ENCODE results near the gene TMEM92.

The TMEM92 gene

GRCh38 chr17:50274142-50274896, at the start of gene TMEM92:
Gene TMEM92, plus strand, starts transcription at chr17:50274466. Its CDS starts 36 bp downstream, at chr17:50274502.
- DNase-seq (ENCODE audit: low read depth, low spot score): no peak

DNA sequence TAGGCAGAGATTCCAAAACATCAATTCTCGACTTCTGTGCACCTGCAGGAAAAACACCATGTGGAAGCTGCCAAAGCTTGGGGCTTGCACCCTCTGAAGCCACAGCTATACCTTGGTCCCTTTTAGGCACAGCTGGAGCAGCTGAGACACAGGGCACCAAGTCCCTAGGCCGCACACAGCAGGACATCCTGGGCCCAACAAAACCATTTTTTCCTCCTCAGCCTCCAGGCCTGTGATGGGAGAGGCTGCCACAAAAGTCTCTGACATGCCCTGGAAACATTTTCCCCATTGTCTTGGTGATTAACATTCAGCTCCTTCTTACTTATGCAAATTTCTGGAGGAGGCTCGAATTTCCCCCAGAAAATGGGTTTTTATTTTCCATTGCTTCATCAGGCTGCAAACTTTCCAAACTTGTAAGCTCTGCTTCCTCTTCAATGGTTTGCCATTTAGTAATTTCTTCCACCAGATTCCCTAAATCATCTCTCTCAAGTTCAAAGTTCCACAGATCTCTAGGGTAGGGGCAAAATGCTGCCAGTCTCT, 48.5 kb upstream of the TMEM92 start:
- DNase-seq (ENCODE audit: low read depth, low spot score): no peak

- no peak for DNase-seq (ENCODE audit: low read depth, low spot score)
These were observed 39.7 kb upstream of the TMEM92 start for GRCh38 chr17:50234581-50234980.

- no peak for DNase-seq (ENCODE audit: low read depth, low spot score)
These were observed 36.4 kb upstream of the TMEM92 start for GRCh38 chr17:50237901-50238300.

DNA sequence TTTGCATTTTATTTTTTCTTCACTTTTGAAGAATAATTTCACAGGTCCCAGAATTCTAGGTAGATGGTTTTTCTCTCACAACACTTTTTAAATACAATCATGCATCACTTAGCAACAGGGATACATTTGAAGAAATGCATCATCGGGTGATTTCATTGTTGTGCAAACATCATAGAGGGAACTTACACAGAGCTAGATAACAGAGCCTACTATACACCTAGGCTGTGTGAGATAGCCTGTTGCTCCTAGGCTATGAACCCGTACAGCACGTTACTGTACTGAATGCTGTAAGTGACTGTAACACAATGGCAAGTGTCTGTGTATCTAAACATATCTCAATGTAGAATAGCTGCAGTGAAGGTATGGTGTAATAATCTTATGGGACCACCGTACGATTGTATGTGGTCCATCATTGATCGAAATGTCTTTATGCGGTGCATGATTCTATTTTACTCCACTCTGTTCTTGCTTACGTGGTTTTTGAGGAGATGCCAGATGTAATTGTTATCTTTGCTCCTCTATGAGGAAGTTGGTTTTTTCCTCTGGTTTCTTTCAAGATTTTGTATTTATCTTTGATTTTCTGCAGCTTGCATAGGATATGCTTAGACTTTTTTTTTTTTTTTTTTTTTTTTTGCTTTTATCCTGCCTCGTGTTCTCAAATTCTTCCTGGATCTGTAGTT, 35.5 kb upstream of the TMEM92 start:
- DNase-seq (ENCODE audit: low read depth, low spot score): no peak

DNA sequence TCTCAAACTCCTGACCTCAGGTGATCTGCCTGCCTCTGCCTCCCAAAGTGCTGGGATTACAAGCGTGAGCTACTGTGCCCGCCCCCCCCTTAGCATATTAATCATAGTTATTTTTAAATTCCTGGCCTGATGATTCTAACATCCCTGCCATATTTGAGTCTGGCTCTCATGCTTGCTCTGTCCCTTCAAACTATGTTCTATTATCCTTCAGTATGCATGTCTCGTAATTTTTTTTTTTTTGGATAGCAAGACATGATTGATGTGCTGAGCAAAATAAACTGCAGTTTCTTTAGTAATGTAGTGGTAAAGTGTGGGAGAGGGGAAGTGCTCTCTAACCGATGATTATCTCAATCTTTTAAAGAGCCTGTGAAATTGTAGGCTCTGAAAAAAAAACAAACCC, 34.3 kb upstream of the TMEM92 start:
- DNase-seq (ENCODE audit: low read depth, low spot score): no peak

DNA sequence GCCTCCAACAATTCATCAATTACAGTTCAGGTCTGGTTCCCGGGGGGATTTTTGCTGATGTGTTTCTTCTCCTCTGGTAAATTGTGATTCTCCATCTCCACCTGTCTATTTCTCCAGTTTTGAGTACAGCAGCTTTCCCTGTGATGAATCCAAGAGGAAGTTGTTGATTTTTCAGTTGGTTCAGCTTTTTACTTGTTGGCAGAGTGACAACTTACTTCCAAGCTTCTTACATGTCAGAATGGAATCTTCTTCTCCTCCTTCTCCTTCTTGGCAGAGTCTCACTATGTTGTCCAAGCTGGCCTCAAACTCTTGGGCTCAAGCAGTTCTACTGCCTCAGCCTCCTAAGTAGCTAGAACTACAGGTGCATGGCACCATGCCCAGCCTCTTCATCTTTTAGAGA, 33.4 kb upstream of the TMEM92 start:
- DNase-seq (ENCODE audit: low read depth, low spot score): no peak

- no peak for DNase-seq (ENCODE audit: low read depth, low spot score)
These were observed 32.8 kb upstream of the TMEM92 start for GRCh38 chr17:50241431-50241830.

DNA sequence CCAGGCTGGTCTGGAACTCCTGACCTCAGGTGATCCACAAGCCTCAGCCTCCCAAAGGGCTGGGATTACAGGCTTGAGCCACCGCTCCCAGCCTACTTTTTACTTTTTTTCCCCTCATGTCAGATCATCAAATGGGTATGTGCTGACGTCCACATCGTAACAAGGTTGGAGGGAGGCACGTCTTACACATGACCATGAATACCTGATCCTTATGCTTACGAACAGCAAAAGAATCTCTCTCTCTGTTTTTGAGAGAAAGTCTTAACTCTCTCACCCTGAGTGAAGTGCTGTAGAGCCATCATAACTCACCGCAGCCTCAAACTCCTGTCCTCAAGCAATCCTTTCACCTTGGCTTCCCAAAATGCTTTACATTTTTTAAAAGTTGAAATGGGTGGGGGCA, 29.5 kb upstream of the TMEM92 start:
- DNase-seq (ENCODE audit: low read depth, low spot score): no peak

GRCh38 chr17:50248255-50248654, 26.0 kb upstream of the TMEM92 start:
- DNase-seq (ENCODE audit: low read depth, low spot score): no peak

DNA sequence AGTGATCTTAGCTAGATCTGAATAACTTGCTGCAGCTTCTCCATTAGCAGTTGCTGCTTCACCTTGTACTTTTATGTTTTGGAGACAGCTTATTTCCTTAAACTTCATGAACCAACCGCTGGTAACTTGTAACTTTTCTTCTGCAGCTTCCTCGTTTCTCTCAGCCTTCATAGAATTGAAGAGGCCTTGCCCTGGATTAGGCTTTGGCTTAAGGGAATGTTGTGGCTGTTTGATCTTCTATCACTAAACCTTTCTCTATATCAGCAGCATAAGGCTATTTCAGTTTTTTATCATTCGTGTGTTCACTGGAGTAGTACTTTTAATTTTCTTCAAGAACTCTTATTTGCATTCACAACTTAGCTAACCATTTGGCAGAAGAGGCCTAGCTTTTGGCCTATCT, 21.5 kb upstream of the TMEM92 start:
- no peak for DNase-seq (ENCODE audit: low read depth, low spot score)

DNA sequence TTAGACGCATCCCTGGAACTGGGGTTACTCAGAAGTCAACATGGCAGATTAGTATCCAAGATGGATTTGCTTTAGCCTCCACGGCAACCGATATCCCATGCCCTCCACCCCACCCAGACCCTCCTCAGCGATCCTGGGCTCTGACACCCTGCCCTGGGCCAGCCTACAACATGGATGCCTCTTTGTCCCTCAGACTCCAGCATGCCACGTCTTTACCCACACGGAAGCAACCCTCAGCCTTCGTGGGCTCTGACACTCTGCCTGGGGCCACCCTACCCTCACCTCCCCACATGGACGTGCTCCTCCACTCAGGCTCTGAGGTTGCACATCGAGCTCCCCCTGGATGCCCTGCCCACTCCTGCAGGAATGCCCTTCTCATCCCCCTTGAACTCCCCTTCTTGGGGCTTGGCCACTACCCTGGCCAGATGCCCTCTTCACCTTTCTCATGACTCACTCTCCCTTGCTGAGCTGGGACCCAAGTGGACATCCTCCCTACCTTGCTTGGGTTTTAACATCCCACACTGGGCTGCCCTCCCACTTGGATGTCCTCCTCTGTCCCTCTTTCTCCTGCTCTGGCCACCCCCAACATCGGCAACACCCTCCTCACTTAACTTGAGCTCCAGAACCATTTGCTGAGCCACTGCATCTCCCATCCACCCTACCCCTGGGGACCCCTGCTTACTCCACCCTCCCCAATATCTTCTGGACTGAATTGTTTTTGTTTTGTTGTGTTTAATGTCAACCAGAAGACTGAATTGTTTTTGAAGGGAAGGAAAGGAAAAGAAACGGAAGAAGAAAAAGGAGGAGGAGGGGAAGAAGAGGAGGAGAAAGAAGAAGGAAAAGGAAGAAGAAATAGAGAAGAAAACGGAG, 18.3 kb upstream of the TMEM92 start:
- DNase-seq (ENCODE audit: low read depth, low spot score): no peak

- no peak for DNase-seq (ENCODE audit: low read depth, low spot score)
These were observed 17.2 kb upstream of the TMEM92 start for GRCh38 chr17:50256826-50257618.

- DNase-seq (ENCODE audit: low read depth, low spot score): no peak
These were observed 16.5 kb upstream of the TMEM92 start for GRCh38 chr17:50257676-50258224.

DNA sequence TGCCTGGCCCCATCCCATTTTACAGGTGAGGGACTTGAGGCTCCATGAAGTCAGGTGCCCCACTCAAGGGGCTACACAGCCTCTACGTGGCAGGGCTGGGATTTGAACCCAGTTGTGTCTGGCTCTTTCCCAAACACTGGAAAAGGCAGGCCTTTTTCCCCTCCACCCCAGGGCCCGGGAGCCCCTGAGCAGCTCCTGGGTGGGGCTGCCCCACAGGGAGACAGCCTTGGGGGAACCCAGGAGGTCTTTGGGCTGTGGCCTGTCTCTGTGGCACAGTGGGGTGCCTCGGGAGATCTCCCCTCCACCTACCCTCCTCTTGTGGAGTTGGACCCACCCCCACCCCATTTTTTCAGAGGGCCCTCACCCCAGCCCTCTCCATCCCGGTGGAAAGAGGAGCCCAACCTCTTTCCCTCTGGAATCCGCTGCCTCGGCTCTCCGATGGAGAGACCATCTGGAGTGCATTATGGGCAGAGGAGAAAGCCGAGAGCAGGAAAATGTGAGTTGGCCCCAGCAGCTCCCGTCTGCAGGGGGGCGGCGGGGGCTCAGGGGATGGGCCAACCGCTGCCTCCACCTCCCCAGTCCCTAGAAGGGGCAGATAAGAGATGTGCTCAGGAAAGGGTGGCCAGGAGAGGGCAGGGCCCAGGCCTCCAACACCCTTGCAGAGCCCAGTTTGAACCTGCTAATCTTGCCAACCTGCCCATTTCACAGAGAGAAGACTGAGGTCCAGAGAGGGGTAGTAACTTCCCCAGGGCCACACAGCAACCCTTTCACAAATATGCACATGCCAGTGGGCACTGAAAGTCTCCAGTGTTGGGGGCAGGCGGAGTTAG, 15.4 kb upstream of the TMEM92 start:
- DNase-seq (ENCODE audit: low read depth, low spot score): no peak

GRCh38 chr17:50259477-50260324, 14.6 kb upstream of the TMEM92 start:
- DNase-seq (ENCODE audit: low read depth, low spot score): no peak

DNA sequence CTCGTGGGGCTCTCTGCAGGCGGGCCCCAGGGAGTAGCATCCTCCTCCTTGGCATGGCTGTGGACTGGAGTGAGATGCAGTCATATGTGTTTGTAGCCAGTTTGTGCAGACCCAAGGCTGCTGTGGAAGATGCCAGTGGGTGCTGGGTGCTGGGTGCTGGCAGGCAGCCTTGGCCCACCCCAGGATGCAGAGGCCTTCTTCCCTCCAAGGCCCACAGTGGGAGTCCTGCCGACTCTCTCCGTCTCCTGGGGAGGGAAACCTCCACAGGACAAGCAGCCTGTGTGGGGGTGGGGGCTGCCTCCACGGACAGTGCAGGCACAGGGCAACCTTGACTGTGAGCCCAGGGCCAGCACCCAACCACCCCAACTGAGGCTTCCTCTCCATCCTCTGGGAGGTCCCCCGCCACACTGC, 13.8 kb upstream of the TMEM92 start:
- DNase-seq (ENCODE audit: low read depth, low spot score): no peak

DNA sequence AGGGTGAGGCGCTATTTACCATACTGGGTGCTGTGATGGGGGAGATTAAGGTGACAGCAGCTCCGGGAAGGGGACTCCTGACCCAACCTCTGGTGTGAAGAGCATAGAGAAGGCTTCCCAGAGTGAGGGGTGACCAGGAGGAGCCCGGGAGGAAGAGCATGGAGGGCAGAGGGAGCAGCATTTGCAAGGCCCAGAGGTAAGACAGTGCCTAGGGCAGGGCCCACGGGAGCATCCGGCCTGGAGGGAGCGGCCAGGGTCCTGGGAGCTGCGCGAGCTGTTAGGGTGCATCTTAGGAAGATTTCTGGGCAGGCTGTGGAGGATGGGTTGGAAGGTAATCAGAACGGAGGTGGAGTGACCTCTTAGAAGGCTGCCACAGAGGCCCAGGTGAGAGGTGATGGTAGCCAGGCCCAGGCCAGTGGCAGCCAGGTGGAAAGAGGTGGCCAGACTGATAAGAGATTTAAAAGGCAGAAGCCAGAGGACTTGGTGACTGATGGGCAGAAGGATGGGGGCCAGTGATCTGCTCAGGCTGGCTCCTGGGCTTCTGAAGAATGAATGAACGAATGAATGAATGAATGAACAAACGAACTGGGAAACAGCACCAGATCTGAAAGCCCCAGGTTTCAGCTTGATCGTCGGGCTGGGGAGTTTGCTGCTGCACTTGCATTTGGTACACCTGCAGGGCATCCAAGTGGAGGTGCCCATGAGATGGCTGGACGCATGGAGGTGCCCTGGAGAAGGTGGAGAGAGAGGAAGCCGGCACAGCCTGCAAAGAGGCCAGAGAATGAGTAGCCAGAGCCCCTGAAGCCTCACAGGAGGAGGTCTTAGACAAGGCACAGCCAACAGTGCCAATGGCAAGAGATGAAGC, 13.0 kb upstream of the TMEM92 start:
- DNase-seq (ENCODE audit: low read depth, low spot score): no peak

Measured in smooth muscle cell of the brain vasculature (primary cell).